ENCODE results near the gene PRIM1. TPM values are rescaled to one million over a fixed set of nuclear protein-coding genes. Genes with fewer than 3 reads are reported as not detected.

The PRIM1 gene
- total and polyA plus RNA-seq, 2 of the 13 experiments (the other 11 are each of a cell fraction or from before 2014, with no cell fraction given): 30.0 to 47.3 TPM

DNA sequence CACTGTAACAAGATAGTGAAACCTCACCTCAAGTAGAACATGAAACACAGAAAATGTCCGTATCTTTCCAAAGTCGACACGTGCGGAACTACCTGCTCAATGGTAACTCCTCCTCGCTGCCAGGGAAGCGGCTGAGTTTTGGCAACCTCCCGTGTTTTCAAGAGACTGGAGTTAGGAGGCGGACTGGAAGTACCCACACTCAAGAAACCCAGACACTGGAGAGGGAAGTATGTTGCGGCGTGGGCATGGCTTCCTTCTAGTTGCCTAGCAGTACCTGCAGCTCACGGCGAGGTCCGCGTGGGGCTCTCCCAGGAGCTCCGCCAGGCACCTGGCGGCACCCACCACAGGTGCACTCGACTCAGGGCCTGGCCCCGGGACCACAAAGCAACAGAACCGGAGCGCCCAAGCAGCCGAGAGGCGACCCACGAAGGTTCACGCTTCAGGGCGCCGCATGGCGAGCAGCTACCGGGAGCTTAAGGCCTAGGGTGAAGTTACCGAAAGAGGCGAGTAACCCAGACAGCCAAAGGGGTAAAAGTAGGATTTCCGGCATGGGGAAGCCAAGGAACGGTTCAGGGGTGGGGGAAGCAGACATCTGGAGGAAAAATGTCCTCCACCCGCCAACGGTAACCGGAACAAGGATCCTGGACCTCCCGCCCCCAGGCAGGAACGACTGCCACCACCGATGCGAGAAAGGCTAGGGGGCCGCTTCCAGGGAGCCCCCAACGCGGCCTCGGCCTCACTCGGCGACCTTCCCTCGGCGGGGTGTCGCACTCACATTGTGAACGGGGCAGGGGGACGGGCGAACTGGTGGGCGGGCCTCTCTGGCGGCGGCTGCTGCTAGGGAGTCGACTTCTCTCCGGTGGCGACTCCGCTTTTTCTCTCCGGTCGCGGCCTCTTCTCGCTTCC lies 64.6 kb downstream of the PRIM1 start (continued):
- TF ChIP-seq MLXIP (CRISPR knock-in tag; IDR thresholded peaks at IDR 0.05; ENCODE audit: borderline replicate concordance) (0 out of 2 replicates have a peak, but pooled peaks have one; percentile 33), ZNF383 (CRISPR knock-in tag; IDR thresholded peaks at IDR 0.05; ENCODE audit: borderline replicate concordance) (no peak), MAFF (IDR thresholded peaks at IDR 0.05; ENCODE audit: low read depth, low read length) (no peak), PTBP1 (IDR thresholded peaks at IDR 0.05; ENCODE audit: low read depth, low read length, poor library complexity, severe bottlenecking) (peak; percentile 77), ZNF878 (CRISPR knock-in tag; IDR thresholded peaks at IDR 0.05) (0 out of 2 replicates have a peak, but pooled peaks have one; percentile 5), ZNF20 (CRISPR knock-in tag; IDR thresholded peaks at IDR 0.05) (peak; percentile 79; the same call in 1 of the 2 replicates), CENPT (CRISPR knock-in tag; IDR thresholded peaks at IDR 0.05; ENCODE audit: low read depth) (0 out of 2 replicates have a peak, but pooled peaks have one; percentile 46), XRCC5 (optimal IDR thresholded peaks at IDR 0.05; ENCODE audit: low read length) (peak; percentile 3), SP2 (CRISPR knock-in tag; IDR thresholded peaks at IDR 0.05) (no peak), BRCA1 (CRISPR knock-in tag; IDR thresholded peaks at IDR 0.05) (no peak), NRL (CRISPR knock-in tag; IDR thresholded peaks at IDR 0.05; ENCODE audit: borderline replicate concordance) (peak; percentile 59)
- TF ChIP-seq, protein P1, sequence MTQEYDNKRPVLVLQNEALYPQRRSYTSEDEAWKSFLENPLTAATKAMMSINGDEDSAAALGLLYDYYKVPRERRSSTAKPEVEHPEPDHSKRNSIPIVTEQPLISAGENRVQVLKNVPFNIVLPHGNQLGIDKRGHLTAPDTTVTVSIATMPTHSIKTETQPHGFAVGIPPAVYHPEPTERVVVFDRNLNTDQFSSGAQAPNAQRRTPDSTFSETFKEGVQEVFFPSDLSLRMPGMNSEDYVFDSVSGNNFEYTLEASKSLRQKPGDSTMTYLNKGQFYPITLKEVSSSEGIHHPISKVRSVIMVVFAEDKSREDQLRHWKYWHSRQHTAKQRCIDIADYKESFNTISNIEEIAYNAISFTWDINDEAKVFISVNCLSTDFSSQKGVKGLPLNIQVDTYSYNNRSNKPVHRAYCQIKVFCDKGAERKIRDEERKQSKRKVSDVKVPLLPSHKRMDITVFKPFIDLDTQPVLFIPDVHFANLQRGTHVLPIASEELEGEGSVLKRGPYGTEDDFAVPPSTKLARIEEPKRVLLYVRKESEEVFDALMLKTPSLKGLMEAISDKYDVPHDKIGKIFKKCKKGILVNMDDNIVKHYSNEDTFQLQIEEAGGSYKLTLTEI (CRISPR knock-in tag; conservative IDR thresholded peaks at IDR 0.05): no peak
- TF ChIP-seq, protein P2, sequence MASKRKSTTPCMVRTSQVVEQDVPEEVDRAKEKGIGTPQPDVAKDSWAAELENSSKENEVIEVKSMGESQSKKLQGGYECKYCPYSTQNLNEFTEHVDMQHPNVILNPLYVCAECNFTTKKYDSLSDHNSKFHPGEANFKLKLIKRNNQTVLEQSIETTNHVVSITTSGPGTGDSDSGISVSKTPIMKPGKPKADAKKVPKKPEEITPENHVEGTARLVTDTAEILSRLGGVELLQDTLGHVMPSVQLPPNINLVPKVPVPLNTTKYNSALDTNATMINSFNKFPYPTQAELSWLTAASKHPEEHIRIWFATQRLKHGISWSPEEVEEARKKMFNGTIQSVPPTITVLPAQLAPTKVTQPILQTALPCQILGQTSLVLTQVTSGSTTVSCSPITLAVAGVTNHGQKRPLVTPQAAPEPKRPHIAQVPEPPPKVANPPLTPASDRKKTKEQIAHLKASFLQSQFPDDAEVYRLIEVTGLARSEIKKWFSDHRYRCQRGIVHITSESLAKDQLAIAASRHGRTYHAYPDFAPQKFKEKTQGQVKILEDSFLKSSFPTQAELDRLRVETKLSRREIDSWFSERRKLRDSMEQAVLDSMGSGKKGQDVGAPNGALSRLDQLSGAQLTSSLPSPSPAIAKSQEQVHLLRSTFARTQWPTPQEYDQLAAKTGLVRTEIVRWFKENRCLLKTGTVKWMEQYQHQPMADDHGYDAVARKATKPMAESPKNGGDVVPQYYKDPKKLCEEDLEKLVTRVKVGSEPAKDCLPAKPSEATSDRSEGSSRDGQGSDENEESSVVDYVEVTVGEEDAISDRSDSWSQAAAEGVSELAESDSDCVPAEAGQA (IDR thresholded peaks at IDR 0.05; ENCODE audit: low read depth): no peak
- TF ChIP-seq, protein P2 (CRISPR knock-in tag; IDR thresholded peaks at IDR 0.05; ENCODE audit: borderline replicate concordance): 0 out of 2 replicates have a peak, but pooled peaks have one; percentile 13
